GM21825 (cell line): ENCODE data around the gene KIRREL3.

ENCODE experiments used
- ATAC-seq: cut with Tn5 transposase; IDR thresholded peaks from one replicate; pipeline ENCODE4 v1.9.1; 2021; ENCODE audit warnings: mild to moderate bottlenecking, moderate library complexity; ENCODE audit not compliant: unreplicated experiment

Gene KIRREL3

DNA sequence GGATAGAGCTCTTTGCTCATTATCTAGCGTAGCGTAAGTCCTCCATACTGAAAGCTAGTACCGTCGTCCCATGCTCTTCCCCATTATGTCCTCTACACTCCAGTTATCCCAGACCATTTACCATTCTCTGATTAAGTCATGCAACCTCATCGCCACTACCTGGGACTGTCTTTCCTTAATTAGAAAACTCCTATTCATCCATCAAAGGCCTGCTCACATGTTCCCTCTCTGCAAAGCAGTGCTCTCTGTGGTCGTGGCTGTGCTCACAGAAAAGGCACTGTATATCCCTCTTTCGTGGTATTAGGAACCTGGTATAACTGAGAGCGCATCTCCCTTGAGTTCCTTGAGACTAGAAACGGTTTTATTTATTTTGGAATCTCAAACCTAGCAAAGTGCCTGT, 253.3 kb downstream of the KIRREL3 start:
- no peak for ATAC-seq

- no peak for ATAC-seq
Observed at GRCh38 chr11:126746443-126746842, 254.1 kb downstream of the KIRREL3 start.

DNA sequence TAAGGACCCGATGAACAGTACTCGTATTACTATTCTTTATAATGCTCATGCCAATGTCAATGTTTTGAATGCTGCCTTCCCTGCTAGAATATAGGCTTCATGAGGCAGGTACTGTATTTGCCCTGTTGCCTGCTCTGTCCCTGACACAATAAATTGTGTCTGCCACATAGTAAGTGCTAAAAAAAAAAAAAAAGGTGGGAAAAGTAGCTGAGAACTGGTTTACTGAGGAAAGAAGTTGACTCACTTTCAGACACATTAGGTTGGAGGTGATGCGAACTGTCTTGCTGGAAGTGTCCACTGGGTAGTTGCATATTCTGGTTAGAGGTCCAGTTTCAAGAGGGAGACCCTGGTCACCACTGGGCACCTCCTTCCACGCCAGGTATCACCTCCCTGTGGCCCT, 255.9 kb downstream of the KIRREL3 start:
- no peak for ATAC-seq

GRCh38 chr11:126743628-126744027, 256.9 kb downstream of the KIRREL3 start:
- no peak for ATAC-seq

- no peak for ATAC-seq
Observed at GRCh38 chr11:126742582-126742981, 258.0 kb downstream of the KIRREL3 start.

DNA sequence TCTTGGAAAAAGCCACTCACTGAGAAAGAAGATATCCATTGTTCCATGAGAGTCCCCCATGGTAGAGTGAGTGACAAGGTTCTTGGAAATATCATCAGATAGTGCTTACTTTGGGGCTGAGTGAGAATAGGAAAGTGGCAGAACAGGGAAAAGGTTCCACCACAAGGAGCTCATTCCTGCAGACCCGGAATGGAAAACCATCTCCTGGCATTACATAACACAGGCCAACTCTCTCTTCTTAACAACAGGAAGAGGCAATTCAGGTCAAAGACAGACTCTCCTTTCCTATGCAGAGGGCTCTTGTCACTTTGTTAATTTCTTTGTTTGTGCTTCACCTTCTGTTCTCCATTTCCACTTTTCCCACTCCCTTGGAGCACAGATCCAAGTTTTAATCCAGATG, 259.7 kb downstream of the KIRREL3 start:
- no peak for ATAC-seq

DNA sequence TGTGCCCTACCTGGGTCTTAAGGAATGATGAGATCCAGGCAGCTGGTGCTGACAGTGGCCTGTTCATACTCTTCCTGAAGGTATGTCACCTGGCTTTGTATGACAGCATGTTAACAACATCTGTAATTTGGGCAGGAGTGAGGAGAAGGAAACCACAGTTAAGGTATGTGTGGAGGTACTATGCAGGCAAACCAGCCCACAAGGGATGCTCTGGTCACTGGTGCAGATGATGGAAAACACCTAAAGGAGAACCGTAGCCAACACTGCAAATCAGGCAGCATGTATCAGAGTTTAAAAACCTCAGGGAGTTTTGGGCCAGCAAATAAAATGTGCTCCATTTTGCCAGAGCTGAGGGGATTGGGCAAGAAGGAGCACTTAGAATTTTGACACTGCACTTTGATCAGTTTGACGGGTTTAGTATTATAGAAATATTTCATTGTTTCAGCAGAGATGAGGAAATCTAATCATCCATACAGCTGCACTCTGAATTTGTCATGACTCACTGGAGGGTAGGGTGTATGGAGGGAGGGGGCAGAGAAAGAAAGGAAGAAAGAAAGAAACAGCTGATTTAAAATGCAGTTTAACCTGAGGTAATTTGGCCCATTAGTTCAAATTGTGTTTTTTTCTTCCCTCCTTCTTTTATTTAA, 260.9 kb downstream of the KIRREL3 start:
- no peak for ATAC-seq

- no peak for ATAC-seq
Observed at GRCh38 chr11:126738295-126739031, 262.1 kb downstream of the KIRREL3 start.

GRCh38 chr11:126736682-126737572, 263.6 kb downstream of the KIRREL3 start:
- no peak for ATAC-seq

DNA sequence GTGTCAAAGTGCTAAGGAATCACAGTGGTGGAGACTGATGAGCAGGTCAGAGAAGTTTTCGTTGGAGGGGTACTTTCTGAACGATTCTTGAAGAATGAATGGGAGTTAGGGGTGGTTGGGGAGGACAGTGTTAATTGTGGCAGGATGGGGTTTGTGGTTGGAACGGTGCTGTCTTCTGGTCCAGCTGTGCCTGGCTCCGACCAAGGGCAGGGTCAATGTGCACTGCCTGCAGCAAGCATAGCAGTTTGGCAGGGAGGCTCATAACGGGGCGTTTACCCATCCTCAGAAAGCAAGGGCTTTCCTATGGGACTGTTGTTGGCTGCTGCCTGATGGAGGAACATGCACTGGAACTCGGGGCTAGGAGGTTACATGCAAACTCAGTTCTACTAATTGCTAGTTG, 265.8 kb downstream of the KIRREL3 start:
- no peak for ATAC-seq

DNA sequence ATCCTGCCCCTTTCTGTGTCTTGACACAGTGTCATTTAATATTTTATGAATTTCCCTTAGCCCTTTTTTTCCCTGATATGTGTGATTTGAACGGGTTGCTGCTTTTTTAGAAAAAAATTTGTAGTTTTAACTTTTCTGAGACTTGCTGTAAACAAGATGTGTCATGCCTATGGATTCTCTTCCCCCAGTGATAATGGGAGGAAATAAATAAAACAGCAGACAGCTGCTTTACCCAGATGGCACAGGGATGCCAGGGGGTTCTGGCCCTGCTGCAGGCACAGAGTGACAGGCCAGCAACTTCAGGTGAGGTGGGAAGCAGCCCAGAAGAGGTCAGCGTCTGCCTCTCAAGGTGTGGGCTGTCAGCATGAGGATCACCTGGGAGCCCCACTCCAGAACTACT, 266.9 kb downstream of the KIRREL3 start:
- no peak for ATAC-seq

GRCh38 chr11:126732981-126733380, 267.6 kb downstream of the KIRREL3 start:
- ATAC-seq: no peak

GRCh38 chr11:126731576-126732142, 268.9 kb downstream of the KIRREL3 start:
- ATAC-seq: no peak

GRCh38 chr11:126727381-126727780, 273.2 kb downstream of the KIRREL3 start:
- no peak for ATAC-seq

GRCh38 chr11:126725521-126725920, 275.0 kb downstream of the KIRREL3 start:
- no peak for ATAC-seq

DNA sequence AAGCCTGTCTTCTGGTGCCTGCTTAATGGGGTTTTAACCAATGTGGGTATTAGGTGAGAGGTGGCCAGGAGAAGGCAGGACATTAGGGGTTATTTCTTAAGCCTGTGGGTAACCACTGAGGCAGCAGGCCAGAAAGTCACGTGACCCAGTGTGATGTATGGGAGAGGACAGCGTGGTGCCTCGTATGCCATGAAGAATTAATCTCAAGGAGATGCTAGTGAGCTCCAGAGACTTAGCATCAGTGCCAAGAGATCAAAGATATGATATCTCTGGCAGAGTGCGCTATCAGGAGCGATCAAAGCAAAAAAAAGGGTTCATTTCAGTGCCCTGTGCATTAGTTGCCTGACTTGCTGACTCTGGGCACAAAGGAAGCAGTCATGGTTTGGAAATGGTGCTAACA, 275.5 kb downstream of the KIRREL3 start:
- ATAC-seq: no peak

DNA sequence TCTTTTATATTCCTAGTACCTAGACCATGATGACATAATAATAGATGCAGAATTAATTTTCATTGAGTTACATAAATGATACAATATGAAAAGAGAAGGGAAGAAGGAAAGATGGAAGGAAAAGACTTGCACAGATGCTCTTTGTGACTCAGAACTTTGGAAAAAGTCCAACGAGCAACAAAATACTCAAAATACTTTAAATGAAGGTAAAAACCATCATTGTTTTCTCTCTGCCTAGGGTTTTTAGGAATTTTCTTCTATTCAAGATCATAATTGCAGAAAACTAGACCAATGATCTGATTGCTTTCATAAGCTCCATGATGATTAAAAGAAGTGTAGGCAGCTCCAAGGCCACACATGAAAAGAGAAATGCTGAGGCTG, 276.9 kb downstream of the KIRREL3 start:
- ATAC-seq: no peak

GRCh38 chr11:126722956-126723664, 277.5 kb downstream of the KIRREL3 start:
- ATAC-seq: no peak

GRCh38 chr11:126722006-126722736, 278.4 kb downstream of the KIRREL3 start:
- no peak for ATAC-seq
